Uterus (tissue), 2 donors: Measurements from ENCODE around the gene DIP2B.

Experiments used
- POLR2A ChIP-seq, 2 donors: fragments of 450-650 bp; IDR thresholded peaks; one replicate each; pipeline ENCODE4 v1.6.1; 2016; ENCODE audit warnings: antibody characterized with exemption in 2 of 2, mild to moderate bottlenecking in 1 of 2, moderate library complexity in 1 of 2
- TF ChIP-seq, protein P1 (sequence below), 4 experiments: fragments of 200-600 bp in 2 of 4; fragments of 450-650 bp in 2 of 4; sonication (generic) in 2 of 4; IDR thresholded peaks; one replicate each; pipeline ENCODE4 v1.5.1; 2016 to 2019; ENCODE audit warnings: antibody characterized with exemption in 4 of 4, mild to moderate bottlenecking in 2 of 4, moderate library complexity in 1 of 4

DNA sequence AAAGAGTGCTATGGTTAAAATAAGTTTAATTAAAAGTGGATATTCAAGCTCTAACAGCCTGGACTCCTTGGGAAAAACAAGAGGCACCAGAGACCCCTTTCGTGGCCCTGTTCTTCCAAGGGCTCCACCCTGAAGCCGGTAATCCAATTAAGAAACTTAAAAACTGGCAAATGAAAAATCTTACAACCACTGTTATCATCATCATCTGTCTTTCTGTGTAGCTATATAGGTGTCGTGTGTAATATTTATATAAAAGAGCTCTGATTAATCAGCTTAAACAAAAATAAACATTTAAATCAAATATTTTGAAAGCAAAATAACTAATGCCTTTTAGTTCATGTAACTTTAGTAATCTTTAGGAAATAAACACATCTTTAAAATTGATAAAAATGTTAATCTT, 263.6 kb downstream of the DIP2B start:
- TF ChIP-seq, protein P1, sequence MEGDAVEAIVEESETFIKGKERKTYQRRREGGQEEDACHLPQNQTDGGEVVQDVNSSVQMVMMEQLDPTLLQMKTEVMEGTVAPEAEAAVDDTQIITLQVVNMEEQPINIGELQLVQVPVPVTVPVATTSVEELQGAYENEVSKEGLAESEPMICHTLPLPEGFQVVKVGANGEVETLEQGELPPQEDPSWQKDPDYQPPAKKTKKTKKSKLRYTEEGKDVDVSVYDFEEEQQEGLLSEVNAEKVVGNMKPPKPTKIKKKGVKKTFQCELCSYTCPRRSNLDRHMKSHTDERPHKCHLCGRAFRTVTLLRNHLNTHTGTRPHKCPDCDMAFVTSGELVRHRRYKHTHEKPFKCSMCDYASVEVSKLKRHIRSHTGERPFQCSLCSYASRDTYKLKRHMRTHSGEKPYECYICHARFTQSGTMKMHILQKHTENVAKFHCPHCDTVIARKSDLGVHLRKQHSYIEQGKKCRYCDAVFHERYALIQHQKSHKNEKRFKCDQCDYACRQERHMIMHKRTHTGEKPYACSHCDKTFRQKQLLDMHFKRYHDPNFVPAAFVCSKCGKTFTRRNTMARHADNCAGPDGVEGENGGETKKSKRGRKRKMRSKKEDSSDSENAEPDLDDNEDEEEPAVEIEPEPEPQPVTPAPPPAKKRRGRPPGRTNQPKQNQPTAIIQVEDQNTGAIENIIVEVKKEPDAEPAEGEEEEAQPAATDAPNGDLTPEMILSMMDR (IDR thresholded peaks at IDR 0.05), result no peak
- TF ChIP-seq POLR2A (IDR thresholded peaks at IDR 0.05), result no peak
